ENCODE results near the gene DNAL1.

The DNAL1 gene

DNA sequence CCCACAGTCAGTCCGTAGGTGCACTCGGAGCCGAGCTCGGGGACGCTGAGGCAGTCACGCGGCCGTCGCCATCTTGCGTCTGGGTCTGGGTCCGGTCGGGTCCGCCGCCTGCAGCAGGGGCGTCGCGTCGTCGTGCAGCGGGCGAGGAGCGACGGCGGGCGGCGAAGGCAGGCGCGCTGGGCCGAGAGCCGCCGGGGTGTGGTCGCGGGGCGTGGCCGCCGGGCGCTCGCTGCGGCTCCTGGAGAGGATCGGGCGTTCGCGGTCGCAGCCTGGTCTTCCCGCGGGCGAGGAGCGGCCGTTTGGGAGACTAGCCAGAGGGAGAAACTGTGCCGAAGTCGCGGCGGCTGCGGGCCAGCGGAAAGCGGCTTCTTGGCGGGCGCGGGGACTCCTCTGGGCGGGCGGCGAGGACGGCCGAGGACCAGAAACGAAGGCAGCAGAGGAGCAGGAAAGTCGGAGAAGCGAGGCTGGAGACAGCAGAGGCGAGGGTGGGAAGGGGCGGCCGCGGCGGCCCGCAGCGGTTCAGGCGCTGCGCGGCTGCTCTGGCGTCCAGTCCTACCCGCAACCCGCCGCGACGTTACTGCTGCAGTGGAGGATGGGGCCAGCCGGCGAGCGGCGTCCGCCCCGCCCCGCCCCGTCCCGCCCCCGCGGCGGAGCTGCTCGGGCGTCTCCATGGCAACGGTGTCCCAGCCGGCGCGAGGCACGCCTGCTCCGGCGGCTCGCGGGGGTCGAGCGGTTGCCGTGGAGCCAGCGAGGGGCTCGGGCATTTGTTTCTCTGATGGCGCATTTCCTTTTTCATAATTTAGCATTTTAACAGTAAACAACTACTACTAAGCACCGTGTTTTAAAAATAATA is 69.2 kb downstream of the DNAL1 start, which contains the start of gene PNMA1:
Gene PNMA1, minus strand, starts transcription at position 582 of the 853 bp plus-strand sequence. CDS start 745 bp downstream, outside the sequence.
- H3K36me3 ChIP-seq (ENCODE audit: control insufficient read depth in 2 of 2, insufficient read depth in 1 of 2, low read length in 2 of 2): peaks cover 3 to 35% of the 10 kb centered on the region in 2 experiments; a peak in 2 of 3 replicates
- CTCF ChIA-PET: interaction anchor here (0.6 kb wide), 1 partner anchor 176 kb away, joined by 3 read pairs; no protein-coding TSS in a partner anchor
- POLR2A ChIA-PET: interaction anchor here (0.6 to 1.5 kb wide), 9 partner anchors 15 to 236 kb away, joined by 3 to 5 read pairs (median 4); partner anchors contain the start of genes COQ6, DNAL1, FAM161B and PTGR2
- H3K9me3 ChIP-seq (ENCODE audit: control insufficient read depth, insufficient read depth, low read depth, low read length): no peaks in the 10 kb centered on the region
- H3K4me3 ChIP-seq (ENCODE audit: low read depth, low read length): peak within 1 kb of the TSS; percentile 89
- peak within 1 kb of the TSS; percentile 97 for H3K27ac ChIP-seq (ENCODE audit: extremely low read depth, low read depth, low read length)
- H3K4me1 ChIP-seq (ENCODE audit: control insufficient read depth, insufficient read depth, low read length): peaks cover 10% of the 10 kb centered on the region
- no peak for TF ChIP-seq ZNF2 (tag by site-specific recombination; IDR thresholded peaks at IDR 0.05)
- TF ChIP-seq ZBTB7A (tag by site-specific recombination; IDR thresholded peaks at IDR 0.05; ENCODE audit: low read depth): no peak
- peak; percentile 58; the same call in 1 of the 2 replicates for TF ChIP-seq ZBTB20 (tag by site-specific recombination; IDR thresholded peaks at IDR 0.05)
- TF ChIP-seq ZNF501 (tag by site-specific recombination; IDR thresholded peaks at IDR 0.05): peak; percentile 70
- peak; percentile 56; the same call in 1 of the 2 replicates for TF ChIP-seq IKZF3 (tag by site-specific recombination; IDR thresholded peaks at IDR 0.05)
- TF ChIP-seq ZNF16 (tag by site-specific recombination; IDR thresholded peaks at IDR 0.05; ENCODE audit: low read depth): no peak
- TF ChIP-seq, protein P1, sequence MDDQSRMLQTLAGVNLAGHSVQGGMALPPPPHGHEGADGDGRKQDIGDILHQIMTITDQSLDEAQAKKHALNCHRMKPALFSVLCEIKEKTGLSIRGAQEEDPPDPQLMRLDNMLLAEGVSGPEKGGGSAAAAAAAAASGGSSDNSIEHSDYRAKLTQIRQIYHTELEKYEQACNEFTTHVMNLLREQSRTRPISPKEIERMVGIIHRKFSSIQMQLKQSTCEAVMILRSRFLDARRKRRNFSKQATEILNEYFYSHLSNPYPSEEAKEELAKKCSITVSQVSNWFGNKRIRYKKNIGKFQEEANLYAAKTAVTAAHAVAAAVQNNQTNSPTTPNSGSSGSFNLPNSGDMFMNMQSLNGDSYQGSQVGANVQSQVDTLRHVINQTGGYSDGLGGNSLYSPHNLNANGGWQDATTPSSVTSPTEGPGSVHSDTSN (CRISPR knock-in tag; IDR thresholded peaks at IDR 0.05): peak; percentile 85; the same call in 1 of the 2 replicates
- 0 out of 2 replicates have a peak, but pooled peaks have one; percentile 52 for TF ChIP-seq ZNF391 (tag by site-specific recombination; IDR thresholded peaks at IDR 0.05; ENCODE audit: borderline replicate concordance, low read depth)
- peak; percentile 70 for TF ChIP-seq KLF8 (tag by site-specific recombination; IDR thresholded peaks at IDR 0.05)
- peak; percentile 15; the same call in 1 of the 2 replicates for TF ChIP-seq ZFHX2 (tag by site-specific recombination; conservative IDR thresholded peaks at IDR 0.05)
- TF ChIP-seq, protein P2, sequence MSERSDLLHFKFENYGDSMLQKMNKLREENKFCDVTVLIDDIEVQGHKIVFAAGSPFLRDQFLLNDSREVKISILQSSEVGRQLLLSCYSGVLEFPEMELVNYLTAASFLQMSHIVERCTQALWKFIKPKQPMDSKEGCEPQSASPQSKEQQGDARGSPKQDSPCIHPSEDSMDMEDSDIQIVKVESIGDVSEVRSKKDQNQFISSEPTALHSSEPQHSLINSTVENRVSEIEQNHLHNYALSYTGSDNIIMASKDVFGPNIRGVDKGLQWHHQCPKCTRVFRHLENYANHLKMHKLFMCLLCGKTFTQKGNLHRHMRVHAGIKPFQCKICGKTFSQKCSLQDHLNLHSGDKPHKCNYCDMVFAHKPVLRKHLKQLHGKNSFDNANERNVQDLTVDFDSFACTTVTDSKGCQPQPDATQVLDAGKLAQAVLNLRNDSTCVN (tag by site-specific recombination; optimal IDR thresholded peaks at IDR 0.05): peak; percentile 80
- TF ChIP-seq ZNF658 (tag by site-specific recombination; IDR thresholded peaks at IDR 0.05): no peak
- TF ChIP-seq KLF1 (tag by site-specific recombination; IDR thresholded peaks at IDR 0.05): peak; percentile 83
- no peak for TF ChIP-seq EGR2 (tag by site-specific recombination; IDR thresholded peaks at IDR 0.05; ENCODE audit: low read depth)
- no peak for TF ChIP-seq ZNF140 (tag by site-specific recombination; IDR thresholded peaks at IDR 0.05)
- peak; percentile 71; the same call in 1 of the 2 replicates for TF ChIP-seq ZFP37 (tag by site-specific recombination; IDR thresholded peaks at IDR 0.05)
- TF ChIP-seq SP2 (tag by site-specific recombination; IDR thresholded peaks at IDR 0.05): peak; percentile 22; the same call in 1 of the 2 replicates
- TF ChIP-seq ZNF544 (tag by site-specific recombination; IDR thresholded peaks at IDR 0.05): no peak
- TF ChIP-seq ZSCAN30 (tag by site-specific recombination; IDR thresholded peaks at IDR 0.05): peak; percentile 80; the same call in 1 of the 2 replicates
- TF ChIP-seq KLF10 (tag by site-specific recombination; IDR thresholded peaks at IDR 0.05): peak; percentile 51; the same call in 1 of the 2 replicates
- TF ChIP-seq ZNF394 (tag by site-specific recombination; IDR thresholded peaks at IDR 0.05; ENCODE audit: borderline replicate concordance): peak; percentile 46; the same call in 1 of the 2 replicates
- TF ChIP-seq ZNF561 (tag by site-specific recombination; IDR thresholded peaks at IDR 0.05; ENCODE audit: borderline replicate concordance): no peak
- TF ChIP-seq ZNF266 (tag by site-specific recombination; IDR thresholded peaks at IDR 0.05; ENCODE audit: low read depth): no peak
- TF ChIP-seq, protein P3, sequence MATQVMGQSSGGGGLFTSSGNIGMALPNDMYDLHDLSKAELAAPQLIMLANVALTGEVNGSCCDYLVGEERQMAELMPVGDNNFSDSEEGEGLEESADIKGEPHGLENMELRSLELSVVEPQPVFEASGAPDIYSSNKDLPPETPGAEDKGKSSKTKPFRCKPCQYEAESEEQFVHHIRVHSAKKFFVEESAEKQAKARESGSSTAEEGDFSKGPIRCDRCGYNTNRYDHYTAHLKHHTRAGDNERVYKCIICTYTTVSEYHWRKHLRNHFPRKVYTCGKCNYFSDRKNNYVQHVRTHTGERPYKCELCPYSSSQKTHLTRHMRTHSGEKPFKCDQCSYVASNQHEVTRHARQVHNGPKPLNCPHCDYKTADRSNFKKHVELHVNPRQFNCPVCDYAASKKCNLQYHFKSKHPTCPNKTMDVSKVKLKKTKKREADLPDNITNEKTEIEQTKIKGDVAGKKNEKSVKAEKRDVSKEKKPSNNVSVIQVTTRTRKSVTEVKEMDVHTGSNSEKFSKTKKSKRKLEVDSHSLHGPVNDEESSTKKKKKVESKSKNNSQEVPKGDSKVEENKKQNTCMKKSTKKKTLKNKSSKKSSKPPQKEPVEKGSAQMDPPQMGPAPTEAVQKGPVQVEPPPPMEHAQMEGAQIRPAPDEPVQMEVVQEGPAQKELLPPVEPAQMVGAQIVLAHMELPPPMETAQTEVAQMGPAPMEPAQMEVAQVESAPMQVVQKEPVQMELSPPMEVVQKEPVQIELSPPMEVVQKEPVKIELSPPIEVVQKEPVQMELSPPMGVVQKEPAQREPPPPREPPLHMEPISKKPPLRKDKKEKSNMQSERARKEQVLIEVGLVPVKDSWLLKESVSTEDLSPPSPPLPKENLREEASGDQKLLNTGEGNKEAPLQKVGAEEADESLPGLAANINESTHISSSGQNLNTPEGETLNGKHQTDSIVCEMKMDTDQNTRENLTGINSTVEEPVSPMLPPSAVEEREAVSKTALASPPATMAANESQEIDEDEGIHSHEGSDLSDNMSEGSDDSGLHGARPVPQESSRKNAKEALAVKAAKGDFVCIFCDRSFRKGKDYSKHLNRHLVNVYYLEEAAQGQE (tag by site-specific recombination; IDR thresholded peaks at IDR 0.05): 0 out of 2 replicates have a peak, but pooled peaks have one; percentile 15
- TF ChIP-seq YY1 (tag by site-specific recombination; IDR thresholded peaks at IDR 0.05): peak; percentile 77
- TF ChIP-seq ZNF184 (tag by site-specific recombination; IDR thresholded peaks at IDR 0.05): no peak
- TF ChIP-seq, protein P4, sequence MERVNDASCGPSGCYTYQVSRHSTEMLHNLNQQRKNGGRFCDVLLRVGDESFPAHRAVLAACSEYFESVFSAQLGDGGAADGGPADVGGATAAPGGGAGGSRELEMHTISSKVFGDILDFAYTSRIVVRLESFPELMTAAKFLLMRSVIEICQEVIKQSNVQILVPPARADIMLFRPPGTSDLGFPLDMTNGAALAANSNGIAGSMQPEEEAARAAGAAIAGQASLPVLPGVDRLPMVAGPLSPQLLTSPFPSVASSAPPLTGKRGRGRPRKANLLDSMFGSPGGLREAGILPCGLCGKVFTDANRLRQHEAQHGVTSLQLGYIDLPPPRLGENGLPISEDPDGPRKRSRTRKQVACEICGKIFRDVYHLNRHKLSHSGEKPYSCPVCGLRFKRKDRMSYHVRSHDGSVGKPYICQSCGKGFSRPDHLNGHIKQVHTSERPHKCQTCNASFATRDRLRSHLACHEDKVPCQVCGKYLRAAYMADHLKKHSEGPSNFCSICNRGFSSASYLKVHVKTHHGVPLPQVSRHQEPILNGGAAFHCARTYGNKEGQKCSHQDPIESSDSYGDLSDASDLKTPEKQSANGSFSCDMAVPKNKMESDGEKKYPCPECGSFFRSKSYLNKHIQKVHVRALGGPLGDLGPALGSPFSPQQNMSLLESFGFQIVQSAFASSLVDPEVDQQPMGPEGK (tag by site-specific recombination; IDR thresholded peaks at IDR 0.05): 0 out of 2 replicates have a peak, but pooled peaks have one; percentile 35
- TF ChIP-seq ZNF843 (tag by site-specific recombination; IDR thresholded peaks at IDR 0.05): peak; percentile 66
- peak; percentile 90 for TF ChIP-seq ZBTB8A (tag by site-specific recombination; IDR thresholded peaks at IDR 0.05)
- TF ChIP-seq ZSCAN23 (tag by site-specific recombination; IDR thresholded peaks at IDR 0.05): peak; percentile 52; the same call in 1 of the 2 replicates

Measured in HEK293 (cell line).